Peyer's patch (tissue), 4 donors: Measurements from ENCODE around the gene G6PC1. TPM values are rescaled to one million over a fixed set of nuclear protein-coding genes. Genes with fewer than 3 reads are reported as not detected.
A peak's percentile ranks its signal among the peaks of the same experiment; 100 is the strongest.
"Not testable (repeated sequence)": the region's sequence is repeated elsewhere in the genome, so short reads cannot be mapped to it uniquely, and the experiment has no call there.

ENCODE experiments used
- DNase-seq, 3 donors: peaks; one replicate each; pipeline ENCODE4 v3.0.0-alpha.2; 2017 to 2019
- H3K27ac ChIP-seq, 4 donors: fragments of 200-600 bp; sonication (generic); one replicate each; pipeline ENCODE4 v1.5.1; 2016 to 2019
- H3K27me3 ChIP-seq, 2 donors: fragments of 200-600 bp; sonication (generic); one replicate each; pipeline ENCODE4 v1.5.1; 2019
- H3K36me3 ChIP-seq, 3 donors: fragments of 200-600 bp; sonication (generic); one replicate each; pipeline ENCODE4 v1.5.1; 2016 to 2019
- H3K4me1 ChIP-seq, 4 donors: fragments of 200-600 bp; sonication (generic); one replicate each; pipeline ENCODE4 v1.5.1; 2016 to 2019
- H3K4me3 ChIP-seq, 4 donors: fragments of 200-600 bp; sonication (generic); 1 replicate in 3 of 4; 2 replicates in 1 of 4; pipeline ENCODE4 v1.5.1; 2016 to 2019; ENCODE audit warnings: mild to moderate bottlenecking in 1 of 4
- H3K9me3 ChIP-seq, 4 donors: fragments of 200-600 bp; sonication (generic); one replicate each; pipeline ENCODE4 v1.5.1; 2016 to 2019; ENCODE audit warnings: mild to moderate bottlenecking in 1 of 4
- POLR2A ChIP-seq, 2 donors: fragments of 450-650 bp; IDR thresholded peaks; one replicate each; pipeline ENCODE4 v1.5.1; 2017; ENCODE audit warnings: antibody characterized with exemption in 2 of 2, mild to moderate bottlenecking in 2 of 2, moderate library complexity in 2 of 2
- total RNA-seq, 4 donors: library from RNA; depleted of rRNA; stranded (reverse); fragments of >200 nt; gene quantifications; one replicate each; pipeline ENCODE4 v1.1.0, GENCODE V29; 2016
- TF ChIP-seq, protein P1 (sequence below), 6 experiments: fragments of 450-650 bp in 4 of 6; fragments of 200-600 bp in 2 of 6; sonication (generic) in 1 of 6; IDR thresholded peaks; one replicate each; pipeline ENCODE4 v1.5.1; 2017 to 2019; ENCODE audit warnings: antibody characterized with exemption in 6 of 6, mild to moderate bottlenecking in 3 of 6, moderate library complexity in 1 of 6

G6PC1 gene
- total RNA-seq, 4 donors from 2014 or later = 2.5 to 97.8 (median 66.0) TPM

DNA sequence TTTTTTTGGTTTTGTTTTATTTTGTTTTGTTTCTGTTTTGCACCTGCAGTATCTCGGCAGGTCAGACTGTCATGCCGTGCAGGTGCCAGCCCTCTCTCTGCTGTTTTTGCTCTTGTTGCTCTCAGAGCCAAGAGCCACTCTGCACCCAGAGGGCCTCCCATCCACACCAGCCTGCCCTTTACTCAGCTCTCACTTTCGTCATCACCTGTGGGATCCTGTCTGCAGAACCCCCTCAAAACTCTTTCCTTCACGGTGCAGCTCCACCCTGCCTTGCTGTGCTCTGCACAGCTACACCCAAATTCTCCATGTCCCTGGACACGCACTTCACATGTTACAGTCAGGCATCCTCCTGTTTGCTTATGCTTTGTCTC is 47.0 kb upstream of the G6PC1 start:
- Histone ChIP-seq H3K36me3 (no peaks in the 10 kb centered on the region), H3K27me3 (no peaks in the 10 kb centered on the region), H3K4me1 (peaks cover 0 to 22% (median 0%) of the 10 kb centered on the region in 4 donors), H3K9me3 (no peaks in the 10 kb centered on the region), H3K4me3 (peak overlapping the region in 1 of 4 donors; percentile 43), H3K27ac (peak overlapping the region in 2 of 4 donors; percentile 8 to 76)
- TF ChIP-seq POLR2A (IDR thresholded peaks at IDR 0.05) = no peak
- TF ChIP-seq, protein P1, sequence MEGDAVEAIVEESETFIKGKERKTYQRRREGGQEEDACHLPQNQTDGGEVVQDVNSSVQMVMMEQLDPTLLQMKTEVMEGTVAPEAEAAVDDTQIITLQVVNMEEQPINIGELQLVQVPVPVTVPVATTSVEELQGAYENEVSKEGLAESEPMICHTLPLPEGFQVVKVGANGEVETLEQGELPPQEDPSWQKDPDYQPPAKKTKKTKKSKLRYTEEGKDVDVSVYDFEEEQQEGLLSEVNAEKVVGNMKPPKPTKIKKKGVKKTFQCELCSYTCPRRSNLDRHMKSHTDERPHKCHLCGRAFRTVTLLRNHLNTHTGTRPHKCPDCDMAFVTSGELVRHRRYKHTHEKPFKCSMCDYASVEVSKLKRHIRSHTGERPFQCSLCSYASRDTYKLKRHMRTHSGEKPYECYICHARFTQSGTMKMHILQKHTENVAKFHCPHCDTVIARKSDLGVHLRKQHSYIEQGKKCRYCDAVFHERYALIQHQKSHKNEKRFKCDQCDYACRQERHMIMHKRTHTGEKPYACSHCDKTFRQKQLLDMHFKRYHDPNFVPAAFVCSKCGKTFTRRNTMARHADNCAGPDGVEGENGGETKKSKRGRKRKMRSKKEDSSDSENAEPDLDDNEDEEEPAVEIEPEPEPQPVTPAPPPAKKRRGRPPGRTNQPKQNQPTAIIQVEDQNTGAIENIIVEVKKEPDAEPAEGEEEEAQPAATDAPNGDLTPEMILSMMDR (IDR thresholded peaks at IDR 0.05) = no peak
- no peak for DNase-seq

DNA sequence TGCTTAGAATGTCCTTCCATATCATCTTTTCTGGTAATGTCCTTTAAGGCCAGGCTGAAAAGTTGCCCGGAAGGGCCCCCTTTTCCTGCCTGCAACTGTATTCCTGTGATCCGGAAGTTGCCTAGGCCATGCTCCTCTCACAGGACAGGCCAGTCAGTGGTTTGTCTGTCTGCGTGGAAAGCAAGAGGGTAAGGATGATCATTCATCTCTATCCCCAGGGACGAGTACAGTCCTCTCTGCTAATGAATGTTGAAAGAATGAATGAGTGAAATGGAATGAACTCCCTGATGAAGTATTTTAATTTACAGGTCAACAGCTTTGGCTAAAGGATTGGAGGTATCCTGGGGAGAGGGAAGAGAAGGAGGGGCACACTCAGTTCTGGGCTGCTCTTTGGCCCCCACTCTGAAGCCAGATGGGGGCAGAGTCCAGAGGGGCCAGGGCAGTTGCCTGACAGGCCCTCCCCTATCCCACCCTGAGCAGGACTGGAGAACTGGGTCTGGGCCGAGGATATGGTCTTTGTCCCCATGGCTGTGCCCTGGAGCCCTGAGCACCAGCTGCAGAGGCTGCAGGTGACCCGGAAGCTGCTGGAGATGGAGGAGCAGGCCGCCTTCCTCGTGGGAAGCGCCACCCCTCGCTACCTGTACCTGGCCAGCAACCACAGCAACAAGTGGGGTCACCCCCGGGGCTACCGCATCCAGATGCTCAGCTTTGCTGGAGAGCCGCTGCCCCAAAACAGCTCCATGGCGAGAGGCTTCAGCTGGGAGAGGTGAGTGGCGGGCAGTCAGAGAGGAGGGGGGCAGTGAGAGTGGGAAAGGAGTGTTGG is 46.4 kb upstream of the G6PC1 start:
- no peaks in the 10 kb centered on the region for H3K27me3 ChIP-seq
- H3K4me1 ChIP-seq = peaks cover 0 to 17% (median 0%) of the 10 kb centered on the region in 4 donors
- peak overlapping the region in 1 of 4 donors; percentile 43 for H3K4me3 ChIP-seq
- H3K9me3 ChIP-seq = no peaks in the 10 kb centered on the region
- TF ChIP-seq, protein P1 (IDR thresholded peaks at IDR 0.05) = no peak
- TF ChIP-seq POLR2A (IDR thresholded peaks at IDR 0.05) = no peak
- DNase-seq = no peak
- H3K27ac ChIP-seq = peak overlapping the region in 2 of 4 donors; percentile 10 to 76
- H3K36me3 ChIP-seq = no peaks in the 10 kb centered on the region

DNA sequence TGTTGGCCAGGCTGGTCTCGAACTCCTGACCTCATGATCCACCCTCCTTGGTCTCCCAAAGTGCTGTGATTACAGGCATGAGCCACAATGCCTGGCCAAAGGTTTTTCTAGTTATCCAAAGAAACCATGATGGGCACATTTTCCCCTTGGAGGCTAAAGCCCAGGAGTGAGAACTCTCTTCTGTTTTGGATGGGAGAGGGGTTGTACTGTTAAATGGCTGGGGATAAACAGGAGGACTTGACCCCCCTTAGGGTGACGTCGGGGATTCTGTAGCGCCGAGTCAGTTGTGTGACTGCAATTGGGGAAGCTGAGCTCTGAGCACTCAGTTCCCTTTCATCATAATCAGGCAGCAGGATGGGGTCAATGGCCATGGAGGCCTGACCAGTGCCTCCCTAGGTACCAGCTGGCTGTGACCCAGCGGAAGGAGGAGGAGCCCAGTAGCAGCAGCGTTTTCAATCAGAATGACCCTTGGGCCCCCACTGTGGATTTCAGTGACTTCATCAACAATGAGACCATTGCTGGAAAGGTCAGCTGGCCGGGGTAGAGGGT is 45.5 kb upstream of the G6PC1 start:
- no peaks in the 10 kb centered on the region for H3K9me3 ChIP-seq
- H3K4me3 ChIP-seq = no peak overlapping the region
- TF ChIP-seq POLR2A (IDR thresholded peaks at IDR 0.05) = no peak
- TF ChIP-seq, protein P1 (IDR thresholded peaks at IDR 0.05) = no peak
- H3K4me1 ChIP-seq = peaks cover 0 to 7% (median 0%) of the 10 kb centered on the region in 4 donors
- H3K36me3 ChIP-seq = no peaks in the 10 kb centered on the region
- H3K27ac ChIP-seq = no peak overlapping the region
- DNase-seq = no peak
- H3K27me3 ChIP-seq = no peaks in the 10 kb centered on the region

DNA sequence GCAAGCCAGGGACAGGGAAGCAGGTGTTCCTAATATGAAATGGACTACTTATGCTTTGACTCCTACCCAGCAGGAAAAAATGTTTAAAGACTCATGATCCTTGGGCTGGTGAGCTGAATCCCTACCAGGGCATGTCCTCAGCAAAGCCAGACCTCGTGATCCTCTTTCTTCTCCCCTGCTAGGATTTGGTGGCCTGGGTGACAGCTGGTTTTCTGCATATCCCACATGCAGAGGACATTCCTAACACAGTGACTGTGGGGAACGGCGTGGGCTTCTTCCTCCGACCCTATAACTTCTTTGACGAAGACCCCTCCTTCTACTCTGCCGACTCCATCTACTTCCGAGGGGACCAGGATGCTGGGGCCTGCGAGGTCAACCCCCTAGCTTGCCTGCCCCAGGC is 44.5 kb upstream of the G6PC1 start:
- H3K4me3 ChIP-seq, H3K9me3 ChIP-seq, H3K27ac ChIP-seq, H3K27me3 ChIP-seq, H3K4me1 ChIP-seq, DNase-seq, H3K36me3 ChIP-seq: not testable (repeated sequence)

DNA sequence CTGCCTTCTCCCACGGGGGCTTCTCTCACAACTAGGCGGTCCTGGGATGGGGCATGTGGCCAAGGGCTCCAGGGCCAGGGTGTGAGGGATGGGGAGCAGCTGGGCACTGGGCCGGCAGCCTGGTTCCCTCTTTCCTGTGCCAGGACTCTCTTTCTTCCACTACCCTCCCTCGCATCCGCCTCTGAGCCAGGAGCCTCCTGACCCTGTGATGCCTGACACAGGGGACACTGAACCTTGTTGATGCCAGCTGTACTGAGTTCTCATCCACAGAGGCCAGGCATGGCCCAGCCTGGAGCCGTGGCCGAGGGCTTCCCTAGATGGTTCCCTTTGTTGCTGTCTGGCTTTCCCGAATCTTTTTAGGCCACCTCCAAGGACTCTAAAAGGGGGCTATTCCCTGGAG is 44.1 kb upstream of the G6PC1 start:
- DNase-seq, H3K27ac ChIP-seq: not testable (repeated sequence)

DNA sequence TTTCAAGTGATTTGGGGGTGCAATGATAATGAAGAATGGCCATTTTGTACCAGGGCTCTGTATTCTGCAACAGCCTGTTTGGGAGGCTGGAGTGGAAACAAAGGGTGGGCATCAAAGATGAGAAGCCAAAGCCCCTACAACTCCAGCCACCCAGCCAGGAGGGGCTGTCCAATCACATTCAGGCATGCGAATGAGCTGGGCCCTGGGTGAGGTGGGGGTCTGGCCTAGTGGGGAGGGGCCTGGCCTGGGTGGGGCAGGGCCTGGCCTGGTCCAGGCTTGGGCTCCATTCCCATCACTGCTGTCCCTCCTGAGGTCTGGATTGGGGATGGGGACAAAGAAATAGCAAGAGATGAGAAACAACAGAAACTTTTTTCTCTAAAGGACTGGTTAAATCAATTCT is 43.2 kb upstream of the G6PC1 start:
- H3K4me1 ChIP-seq = no peaks in the 10 kb centered on the region
- no peaks in the 10 kb centered on the region for H3K9me3 ChIP-seq
- no peak for TF ChIP-seq POLR2A (IDR thresholded peaks at IDR 0.05)
- TF ChIP-seq, protein P1 (IDR thresholded peaks at IDR 0.05) = no peak
- DNase-seq = no peak
- H3K4me3 ChIP-seq = no peak overlapping the region
- H3K36me3 ChIP-seq = no peaks in the 10 kb centered on the region
- H3K27me3 ChIP-seq = no peaks in the 10 kb centered on the region
- H3K27ac ChIP-seq = no peak overlapping the region

More for the DNA sequence above, 44.1 kb upstream of the G6PC1 start:
- H3K27me3 ChIP-seq, H3K9me3 ChIP-seq, H3K4me3 ChIP-seq, H3K4me1 ChIP-seq, H3K36me3 ChIP-seq: not testable (repeated sequence)
